Esophagus muscularis mucosa (tissue), 4 donors: ENCODE data around the gene MCHR2. TPM values are rescaled to one million over a fixed set of nuclear protein-coding genes. Genes with fewer than 3 reads are reported as not detected.

Source experiments
- DNase-seq: peaks from one replicate; pipeline ENCODE4 v3.0.0-alpha.2; 2017; ENCODE audit errors: extremely low spot score
- H3K27ac ChIP-seq, 4 donors: fragments of 200-600 bp; sonication (generic); replicated peaks in 1 of 4; 1 replicate in 3 of 4; 2 replicates in 1 of 4; pipeline ENCODE4 v1.5.1; 2016 to 2019; ENCODE audit warnings: mild to moderate bottlenecking in 1 of 4
- H3K27me3 ChIP-seq, 4 donors: fragments of 200-600 bp; sonication (generic); one replicate each; pipeline versions ENCODE4 v1.5.1 to v1.6.0; 2016 to 2019
- H3K36me3 ChIP-seq, 4 donors: fragments of 200-600 bp; sonication (generic); one replicate each; pipeline ENCODE4 v1.5.1; 2016 to 2019
- H3K4me1 ChIP-seq, 4 donors: fragments of 200-600 bp; sonication (generic); one replicate each; pipeline ENCODE4 v1.5.1; 2016 to 2019
- H3K4me3 ChIP-seq, 4 donors: fragments of 200-600 bp; sonication (generic); 1 replicate in 2 of 4; 2 replicates in 2 of 4; pipeline ENCODE4 v1.5.1; 2016 to 2019; ENCODE audit warnings: mild to moderate bottlenecking in 4 of 4, moderate library complexity in 1 of 4
- H3K9me3 ChIP-seq, 4 donors: fragments of 200-600 bp; sonication (generic); 1 replicate in 3 of 4; 2 replicates in 1 of 4; pipeline ENCODE4 v1.5.1; 2016 to 2019
- CTCF ChIP-seq, 3 experiments: fragments of 200-600 bp in 2 of 3; fragments of 450-650 bp in 1 of 3; sonication (generic) in 2 of 3; IDR thresholded peaks; one replicate each; pipeline ENCODE4 v1.5.1; 2017 to 2019; ENCODE audit warnings: antibody characterized with exemption in 3 of 3, mild to moderate bottlenecking in 2 of 3, moderate library complexity in 1 of 3
- EP300 ChIP-seq: sonication (generic); formaldehyde crosslinking; IDR thresholded peaks from one replicate; pipeline ENCODE4 v1.6.1; 2017; ENCODE audit warnings: antibody characterized with exemption
- POLR2A ChIP-seq: fragments of 450-650 bp; IDR thresholded peaks from one replicate; pipeline ENCODE4 v1.6.1; 2017; ENCODE audit warnings: antibody characterized with exemption, moderate library complexity, mild to moderate bottlenecking, low read depth
- POLR2AphosphoS5 ChIP-seq, 2 donors: sonication (generic); formaldehyde crosslinking; IDR thresholded peaks; one replicate each; pipeline ENCODE4 v1.6.1; 2017; ENCODE audit warnings: antibody characterized with exemption in 2 of 2
- WGBS: methylation state at CpG from one replicate; pipeline ENCODE4 v1.1.5; 2018; 5-methylcytosine and 5-hydroxymethylcytosine counted together
- intact Hi-C: fragments of 100-400 bp; cut with DNase I; formaldehyde crosslinking; loops from one replicate; pipeline ENCODE4 v1.15.1; 2023
- total RNA-seq, 4 donors: library from RNA; depleted of rRNA; stranded (reverse); fragments of >200 nt; gene quantifications; one replicate each; pipeline versions ENCODE4 v1.1.0 to v1.2.1, GENCODE V29; 2016

MCHR2 gene
- total RNA-seq, 4 donors from 2014 or later = not detected

- WGBS = 66% methylated on average over 2 of the region's 2 CpGs
- intact Hi-C loops = no loop called here
- TF ChIP-seq CTCF (IDR thresholded peaks at IDR 0.05) (no peak), POLR2A (no peak), EP300 (no peak), POLR2AphosphoS5 (IDR thresholded peaks at IDR 0.05) (no peak)
Measured at GRCh38 chr6:99873084-99873483, 120.9 kb downstream of the MCHR2 start.

GRCh38 chr6:99871641-99872040 is 122.4 kb downstream of the MCHR2 start:
- intact Hi-C loops = no loop called here
- 40% methylated on average over 3 of the region's 3 CpGs for WGBS

More at GRCh38 chr6:99873084-99873483, 120.9 kb downstream of the MCHR2 start:
- no peak overlapping the region for H3K27ac ChIP-seq
- H3K27me3 ChIP-seq = peaks cover 0 to 17% (median 2%) of the 10 kb centered on the region in 4 donors
- H3K9me3 ChIP-seq = no peaks in the 10 kb centered on the region
- DNase-seq = no peak
- H3K4me1 ChIP-seq = peaks cover 0 to 5% (median 0%) of the 10 kb centered on the region in 4 donors
- no peak overlapping the region for H3K4me3 ChIP-seq
- H3K36me3 ChIP-seq = no peaks in the 10 kb centered on the region

More at GRCh38 chr6:99871641-99872040, 122.4 kb downstream of the MCHR2 start:
- TF ChIP-seq POLR2A (no peak), POLR2AphosphoS5 (IDR thresholded peaks at IDR 0.05) (no peak), EP300 (no peak)
- no peak for DNase-seq
- Histone ChIP-seq H3K4me3 (no peak overlapping the region), H3K9me3 (no peaks in the 10 kb centered on the region), H3K27ac (no peak overlapping the region), H3K4me1 (peaks cover 0 to 7% (median 0%) of the 10 kb centered on the region in 4 donors), H3K27me3 (peaks cover 0 to 17% (median 2%) of the 10 kb centered on the region in 4 donors), H3K36me3 (no peaks in the 10 kb centered on the region)
